Fibroblast of upper back skin (primary cell): ENCODE data around the gene IFRD2.

Experiments used
- DNase-seq: peaks from one replicate; pipeline ENCODE4 v3.0.0-alpha.2; 2013

Gene IFRD2, protein sequence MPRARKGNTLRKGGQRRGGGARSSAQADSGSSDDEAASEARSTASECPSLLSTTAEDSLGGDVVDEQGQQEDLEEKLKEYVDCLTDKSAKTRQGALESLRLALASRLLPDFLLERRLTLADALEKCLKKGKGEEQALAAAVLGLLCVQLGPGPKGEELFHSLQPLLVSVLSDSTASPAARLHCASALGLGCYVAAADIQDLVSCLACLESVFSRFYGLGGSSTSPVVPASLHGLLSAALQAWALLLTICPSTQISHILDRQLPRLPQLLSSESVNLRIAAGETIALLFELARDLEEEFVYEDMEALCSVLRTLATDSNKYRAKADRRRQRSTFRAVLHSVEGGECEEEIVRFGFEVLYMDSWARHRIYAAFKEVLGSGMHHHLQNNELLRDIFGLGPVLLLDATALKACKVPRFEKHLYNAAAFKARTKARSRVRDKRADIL

DNA sequence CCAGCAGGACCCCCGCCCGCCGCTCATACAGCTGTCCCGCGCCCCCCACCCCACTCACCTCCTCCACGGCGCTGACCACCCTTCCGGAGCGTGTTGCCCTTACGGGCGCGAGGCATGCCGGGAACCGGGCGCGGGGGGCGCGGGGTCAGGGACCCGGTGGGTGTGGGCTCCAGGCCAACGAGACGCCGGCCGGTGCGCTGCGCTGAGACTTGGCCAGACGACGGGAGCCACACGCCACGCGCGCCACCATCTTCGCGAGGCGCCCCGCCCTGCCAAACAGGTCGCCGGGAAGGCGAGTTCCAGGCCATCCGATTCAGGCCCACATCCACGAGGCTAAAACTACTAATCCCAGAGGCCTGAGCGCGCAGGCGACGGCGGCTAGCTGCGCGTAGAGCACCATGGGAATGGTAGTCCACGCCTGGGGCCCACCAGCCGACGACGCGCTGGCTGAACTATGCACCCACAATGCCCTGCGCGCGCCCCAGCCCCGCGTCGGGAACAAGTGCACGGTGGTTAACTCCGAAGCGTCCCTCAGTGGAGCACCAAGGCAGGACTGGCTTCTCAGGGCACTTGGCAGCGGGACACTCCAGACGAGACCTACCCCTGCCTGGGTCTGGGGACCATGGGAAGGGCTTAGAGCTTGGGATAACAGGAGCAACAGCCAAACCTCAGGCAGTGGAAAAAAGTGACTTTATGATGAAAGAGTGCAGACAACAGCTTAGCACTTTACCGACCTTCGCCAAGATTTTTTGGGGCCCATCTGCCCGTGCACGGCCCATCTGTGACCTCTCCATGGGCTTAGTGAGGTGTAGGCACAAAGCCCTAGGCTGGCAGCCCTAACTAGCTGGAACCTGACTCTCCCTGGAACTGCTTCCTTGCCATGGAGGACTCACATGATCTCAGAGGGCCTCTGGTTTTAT is at the start of gene IFRD2:
TSS of gene IFRD2 (minus strand) at position 271 of the 920 bp plus-strand sequence. CDS start at position 116, 155 bp downstream.
- DNase-seq = peak; percentile 97

DNA sequence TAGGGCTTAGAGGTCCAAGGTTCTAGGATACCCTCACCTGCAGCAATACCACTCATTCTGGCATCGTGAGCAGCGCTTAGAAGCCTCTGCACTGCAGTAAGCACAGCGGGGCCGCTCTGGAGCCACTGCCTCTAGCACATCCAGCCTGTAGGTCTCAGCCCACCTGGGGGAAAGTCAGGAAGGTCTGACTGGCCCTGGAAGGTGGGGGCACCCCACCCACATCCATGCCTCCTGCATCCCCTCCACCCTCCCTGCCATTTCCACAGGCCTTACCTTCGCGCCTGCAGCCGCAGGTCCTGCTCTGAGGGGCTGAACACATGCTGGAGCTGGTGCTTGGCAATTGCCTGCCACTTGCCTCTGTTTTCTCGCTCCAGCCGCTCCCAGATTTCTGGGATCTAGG is 49.3 kb upstream of the IFRD2 start:
- DNase-seq = no peak

DNA sequence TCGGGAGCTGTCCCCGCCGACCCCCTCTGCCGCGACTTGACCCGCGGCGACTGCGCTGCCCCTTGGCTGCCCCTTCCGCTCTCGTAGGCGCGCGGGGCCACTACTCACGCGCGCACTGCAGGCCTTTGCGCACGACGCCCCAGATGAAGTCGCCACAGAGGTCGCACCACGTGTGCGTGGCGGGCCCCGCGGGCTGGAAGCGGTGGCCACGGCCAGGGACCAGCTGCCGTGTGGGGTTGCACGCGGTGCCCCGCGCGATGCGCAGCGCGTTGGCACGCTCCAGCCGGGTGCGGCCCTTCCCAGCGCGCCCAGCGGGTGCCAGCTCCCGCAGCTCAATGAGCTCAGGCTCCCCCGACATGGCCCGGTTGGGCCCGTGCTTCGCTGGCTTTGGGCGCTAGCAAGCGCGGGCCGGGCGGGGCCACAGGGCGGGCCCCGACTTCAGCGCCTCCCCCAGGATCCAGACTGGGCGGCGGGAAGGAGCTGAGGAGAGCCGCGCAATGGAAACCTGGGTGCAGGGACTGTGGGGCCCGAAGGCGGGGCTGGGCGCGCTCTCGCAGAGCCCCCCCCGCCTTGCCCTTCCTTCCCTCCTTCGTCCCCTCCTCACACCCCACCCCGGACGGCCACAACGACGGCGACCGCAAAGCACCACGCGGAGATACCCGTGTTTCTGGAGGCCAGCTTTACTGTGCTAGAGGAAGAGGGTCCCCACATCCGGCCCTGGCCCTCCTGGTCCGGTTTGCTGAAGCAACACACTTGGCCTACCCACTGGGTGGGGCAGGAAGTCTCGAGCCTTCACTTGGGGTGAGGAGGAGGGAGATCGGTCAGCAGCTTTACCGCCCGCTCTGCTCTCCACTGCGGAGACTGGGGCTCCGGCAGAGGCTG is 48.5 kb upstream of the IFRD2 start, which contains the start of gene RASSF1:
TSS of gene RASSF1 (minus strand) at position 389 of the 882 bp plus-strand sequence. CDS start at position 358, 31 bp downstream.
- peak; percentile 59 for DNase-seq

DNA sequence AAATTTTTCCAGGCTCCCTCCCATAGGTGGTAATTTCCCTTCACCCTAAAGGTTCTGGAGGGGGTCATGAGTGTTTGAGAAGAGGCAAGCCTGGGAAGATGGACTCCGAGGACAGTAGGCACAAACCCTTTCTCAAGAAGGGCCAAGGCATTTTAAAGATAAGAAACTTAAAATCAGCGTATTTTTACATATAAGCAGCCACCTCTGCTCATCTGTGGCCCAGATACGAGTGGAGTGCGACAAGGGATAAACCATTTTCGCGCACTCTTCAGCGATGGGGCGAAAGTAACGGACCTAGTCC is 47.9 kb upstream of the IFRD2 start:
- no peak for DNase-seq

DNA sequence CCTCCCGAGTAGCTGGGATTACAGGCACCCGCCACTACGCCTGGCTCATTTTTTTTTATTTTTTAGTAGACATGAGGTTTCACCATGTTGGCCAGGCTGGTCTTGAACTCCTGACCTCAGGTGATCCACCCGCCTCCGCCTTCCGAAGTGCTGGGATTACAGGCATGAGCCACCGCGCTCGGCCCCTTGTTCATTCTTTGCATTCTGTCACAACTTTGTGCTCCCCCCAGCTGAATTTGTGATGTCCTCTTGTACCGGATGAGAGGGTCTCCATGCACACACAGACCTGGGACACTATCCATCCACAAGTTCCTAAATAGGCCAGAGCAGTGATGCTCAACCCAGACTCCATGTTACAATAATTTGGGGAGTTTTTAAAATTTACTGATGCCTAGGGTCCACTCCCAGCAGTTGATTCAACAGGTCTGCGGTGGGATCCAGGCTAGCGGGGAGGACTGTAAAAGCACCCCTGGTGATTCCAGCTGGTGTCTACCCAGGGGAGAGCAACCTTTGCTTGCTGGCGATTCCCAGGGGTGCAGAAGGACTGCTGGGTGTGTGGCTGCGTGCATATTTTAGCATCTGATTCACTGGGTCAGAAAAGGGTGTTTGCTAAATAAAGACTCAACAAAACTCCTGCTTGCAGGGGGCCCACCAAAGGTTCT is 47.4 kb upstream of the IFRD2 start:
- DNase-seq = peak; percentile 66

DNA sequence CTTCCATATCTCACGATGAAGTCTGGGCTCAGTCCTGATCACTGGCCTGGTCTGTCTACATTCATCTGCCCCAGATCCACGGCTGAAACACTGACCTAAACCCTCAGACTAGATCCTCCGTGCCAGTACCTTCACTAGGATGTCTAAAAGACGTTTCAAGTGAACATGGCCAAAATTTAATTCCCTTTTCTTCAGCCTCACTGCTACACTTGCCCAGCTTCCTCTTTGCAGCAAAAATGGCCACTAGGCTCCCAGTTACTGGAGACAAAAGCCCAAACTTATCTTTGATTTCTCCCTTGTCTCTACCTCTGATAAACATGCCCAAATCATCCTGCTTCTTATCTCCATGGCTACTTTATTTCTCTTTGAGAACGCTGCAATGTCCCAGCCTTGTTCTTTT is 46.7 kb upstream of the IFRD2 start:
- no peak for DNase-seq

DNA sequence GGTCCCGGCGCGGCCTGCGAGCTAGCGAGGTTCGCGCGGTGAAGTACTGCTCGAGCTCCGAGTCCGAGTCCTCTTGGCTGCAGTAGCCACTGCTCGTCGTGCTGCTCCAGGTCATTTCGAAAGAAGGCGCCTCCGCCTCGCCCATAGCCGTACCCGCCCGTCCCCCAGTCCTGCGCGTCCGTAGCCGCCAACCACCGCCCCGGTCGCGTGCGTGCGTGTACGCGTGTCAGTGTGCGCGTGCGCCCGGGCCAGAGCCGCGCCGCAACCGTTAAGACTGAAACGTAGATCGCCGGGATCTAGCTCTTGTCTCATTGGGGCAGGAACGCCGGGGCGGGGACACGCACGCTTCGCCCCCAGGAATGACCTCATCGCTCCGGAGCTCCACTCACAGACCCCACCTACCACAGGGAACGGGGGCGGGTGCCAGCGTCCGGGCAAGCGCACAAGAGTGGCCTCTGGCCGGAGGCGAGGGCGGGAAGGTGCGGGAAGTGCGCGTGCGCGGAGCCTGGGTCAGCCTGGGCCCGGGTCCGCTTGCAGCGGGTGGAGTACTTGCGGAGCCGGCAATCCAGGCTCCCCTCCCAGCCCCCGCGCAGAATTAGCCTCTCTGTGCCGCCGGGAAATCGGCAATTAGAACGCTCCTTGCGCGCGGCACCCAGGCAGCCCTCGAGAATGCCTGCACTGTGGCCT is 45.1 kb upstream of the IFRD2 start:
- DNase-seq = peak; percentile 99

DNA sequence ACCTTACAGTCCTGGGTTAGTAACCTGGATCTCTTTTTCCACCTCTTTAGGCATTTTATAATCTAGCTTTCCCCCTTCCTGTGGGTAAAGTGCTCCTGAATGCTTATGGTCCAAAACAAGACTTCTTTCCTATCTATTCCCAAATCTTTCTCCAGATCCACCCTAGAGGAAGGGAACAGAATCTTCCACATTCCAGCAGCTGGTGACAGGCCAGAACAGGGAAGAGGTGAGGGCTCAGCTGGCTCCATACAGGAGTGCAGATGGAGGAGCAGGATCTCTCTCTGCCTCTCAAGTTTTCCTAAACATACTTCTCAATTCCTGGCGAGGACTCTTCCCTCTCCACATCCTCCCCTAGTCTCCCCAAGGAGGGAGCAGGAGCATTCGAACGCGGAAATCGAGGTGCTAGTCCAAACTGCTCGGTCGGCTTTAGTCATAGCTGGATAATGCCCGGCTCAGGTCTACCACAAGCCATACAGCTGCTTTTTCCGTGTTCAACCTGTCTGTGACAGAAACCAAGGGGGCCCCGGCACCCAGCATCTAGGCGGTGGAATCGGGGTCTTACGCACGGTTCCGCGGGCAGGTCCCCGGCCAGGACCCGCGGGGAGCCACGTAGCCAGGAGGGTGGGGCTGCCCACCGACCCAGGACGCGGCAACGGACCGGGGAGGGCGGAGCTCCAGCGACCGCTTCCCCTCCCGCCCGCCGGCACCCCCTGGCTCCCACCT is 44.4 kb upstream of the IFRD2 start:
- peak; percentile 21 for DNase-seq

DNA sequence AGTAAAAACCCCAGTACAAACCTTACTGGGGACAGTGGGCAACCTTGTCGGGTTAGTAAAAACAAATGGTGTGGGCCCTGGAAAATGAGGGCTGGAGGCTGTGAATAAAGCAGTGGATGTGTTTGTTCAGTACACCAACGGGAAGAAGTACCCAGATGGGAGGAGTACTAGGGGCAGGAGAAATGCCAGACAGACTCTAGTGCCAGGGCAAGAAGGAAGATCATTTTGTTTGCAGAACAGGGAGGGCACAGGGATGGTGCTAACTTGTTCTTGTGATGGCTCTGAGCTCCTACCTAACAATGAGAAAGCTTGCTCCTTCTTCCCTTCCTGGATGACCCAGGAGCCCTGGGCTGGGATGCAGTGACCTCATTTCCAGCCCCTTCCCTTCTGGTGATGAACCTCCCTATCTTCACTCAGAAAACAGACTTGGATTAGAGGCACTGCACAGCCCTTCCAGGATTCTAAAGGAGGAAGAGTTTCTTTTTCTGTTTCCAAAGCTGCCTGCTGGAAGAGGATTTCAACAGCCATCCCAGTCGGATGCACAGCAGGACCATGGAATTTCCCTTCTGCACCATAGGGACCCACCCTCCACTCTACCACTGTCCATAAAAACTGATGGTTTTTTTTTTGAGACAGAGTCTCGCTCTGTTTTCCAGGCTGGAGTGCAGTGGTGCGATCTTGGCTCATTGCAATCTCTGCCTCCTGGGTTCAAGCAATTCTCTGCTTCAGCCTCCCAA is 42.3 kb upstream of the IFRD2 start:
- DNase-seq = no peak

DNA sequence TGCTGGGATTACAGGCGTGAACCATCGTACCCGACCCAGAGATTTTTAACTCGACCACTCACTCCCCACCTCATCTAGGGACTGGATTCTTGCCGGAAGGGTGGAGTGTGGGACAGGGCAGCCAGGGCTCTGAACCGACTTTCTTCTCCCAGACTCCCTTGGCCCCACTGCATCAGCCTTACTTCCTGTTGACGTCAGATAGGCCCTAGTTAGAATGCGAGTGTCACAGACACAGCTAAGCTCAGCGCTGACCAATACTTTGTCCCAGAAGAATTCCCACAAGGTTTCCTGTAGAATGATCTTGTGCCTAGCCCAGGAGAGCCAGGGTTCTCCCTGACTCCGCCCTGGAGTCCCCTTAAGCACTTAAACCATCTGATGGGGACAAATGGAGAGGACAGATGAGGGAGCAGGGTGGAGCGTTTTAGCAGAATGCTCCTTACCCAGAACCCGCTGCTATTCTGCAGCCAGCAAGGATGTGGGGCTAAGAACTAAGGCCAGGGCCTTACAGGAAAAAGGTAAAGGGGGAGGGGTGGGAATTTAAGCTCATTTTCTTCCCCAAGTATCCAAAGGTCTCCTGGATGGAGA is 41.6 kb upstream of the IFRD2 start:
- peak; percentile 45 for DNase-seq

DNA sequence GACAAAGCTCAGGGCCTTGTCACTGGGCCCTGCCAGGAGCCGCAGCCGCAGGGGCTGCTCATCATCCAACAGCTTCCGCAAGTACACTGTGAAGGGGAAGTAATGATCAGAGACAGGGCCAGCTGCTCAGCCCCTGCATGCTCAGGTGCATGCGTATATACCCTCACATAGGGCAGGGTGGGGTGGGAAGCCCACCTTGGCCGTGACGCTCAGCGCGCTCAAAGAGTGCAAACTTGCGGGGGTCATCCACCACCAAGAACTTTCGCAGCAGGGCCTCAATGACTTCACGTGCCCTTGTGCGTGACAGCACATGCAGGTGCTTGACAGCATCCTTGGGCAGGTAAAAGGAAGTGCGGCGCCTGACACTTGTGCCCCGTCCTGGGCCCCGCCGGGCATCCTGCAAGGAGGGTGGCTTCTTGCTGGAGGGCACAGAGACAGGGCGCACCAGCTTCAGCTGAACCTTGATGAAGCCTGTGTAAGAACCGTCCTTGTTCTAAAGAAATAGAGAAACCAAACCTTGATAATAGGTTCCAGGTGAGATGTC is 39.2 kb upstream of the IFRD2 start:
- DNase-seq = no peak

DNA sequence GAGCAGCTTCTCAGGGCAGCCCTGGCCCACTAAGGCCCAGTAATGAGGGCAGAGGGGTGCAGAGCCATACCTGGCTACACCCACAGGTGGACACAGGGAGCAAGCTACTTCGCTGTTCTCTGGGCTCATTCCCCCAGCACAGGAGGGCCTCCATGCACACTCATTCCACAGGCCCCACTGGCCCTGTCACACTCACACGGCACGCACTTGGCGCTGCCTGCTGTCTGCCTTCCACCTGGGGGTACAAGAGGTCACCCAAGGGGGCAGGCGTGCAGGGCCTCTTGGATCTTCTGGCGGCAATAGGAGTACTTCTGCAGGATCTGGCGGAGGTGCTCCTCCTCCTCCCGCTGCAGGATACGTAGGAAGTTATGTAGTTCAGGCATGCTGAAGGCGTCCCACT is 38.1 kb upstream of the IFRD2 start:
- no peak for DNase-seq

DNA sequence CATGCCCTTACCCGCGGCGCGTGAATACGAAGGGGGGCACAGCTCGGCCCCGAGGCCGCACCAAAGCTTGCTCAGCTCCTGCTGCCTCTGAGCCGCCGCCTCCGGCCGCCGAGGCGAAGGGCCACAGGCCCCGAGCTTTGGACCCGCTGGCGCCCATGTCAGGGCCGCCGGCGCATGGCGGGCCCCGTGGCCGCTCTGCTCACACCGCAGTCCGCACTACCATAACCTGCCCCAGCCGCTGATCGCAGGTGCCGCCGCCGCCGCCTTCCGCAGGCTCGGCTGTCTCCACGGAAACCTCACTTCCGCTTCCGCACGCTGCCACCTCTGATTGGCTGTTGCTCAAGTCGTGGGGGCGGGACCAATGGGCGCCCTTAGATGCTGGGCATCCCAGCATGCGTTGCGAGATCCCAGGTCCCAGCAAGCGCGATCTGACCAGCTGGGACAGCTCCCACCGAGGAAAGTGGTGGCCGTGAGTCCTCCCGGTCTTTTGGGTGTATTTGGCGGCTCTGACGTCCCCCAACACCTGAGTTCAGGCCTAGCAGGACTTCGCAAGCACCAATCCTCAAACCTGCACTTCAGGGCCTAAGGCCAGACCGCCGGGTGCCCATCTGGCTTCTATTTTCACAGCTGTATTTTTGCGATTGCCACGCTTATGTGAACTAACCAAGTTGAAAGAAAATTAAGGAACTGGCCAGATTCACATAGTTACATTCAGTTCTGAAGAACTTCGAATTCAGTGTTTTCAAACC is 35.9 kb upstream of the IFRD2 start, which contains the start of gene TUSC2:
TSS of gene TUSC2 (minus strand) at position 281 of the 749 bp plus-strand sequence. CDS start at position 157, 124 bp downstream.
- peak; percentile 94 for DNase-seq

DNA sequence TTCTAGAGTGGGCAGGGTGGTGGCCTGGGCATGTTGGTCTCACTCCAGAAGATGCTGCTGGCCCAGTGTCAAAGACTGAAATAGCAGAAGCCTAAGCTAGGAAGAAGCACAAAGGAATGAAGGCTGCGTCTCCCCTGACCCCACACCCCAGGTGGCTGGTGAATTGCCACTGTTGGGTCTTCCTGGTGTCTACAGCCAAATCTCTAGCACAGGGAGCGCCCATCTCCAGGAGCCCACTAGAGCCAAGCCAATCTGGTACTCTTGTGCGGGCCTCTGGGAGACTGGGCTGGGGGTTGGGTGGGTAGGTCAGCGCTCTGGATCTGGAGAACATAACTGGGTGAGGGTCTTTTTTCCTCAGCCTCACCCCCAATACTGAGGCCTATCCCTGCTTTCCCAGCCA is 34.9 kb upstream of the IFRD2 start:
- DNase-seq = no peak

DNA sequence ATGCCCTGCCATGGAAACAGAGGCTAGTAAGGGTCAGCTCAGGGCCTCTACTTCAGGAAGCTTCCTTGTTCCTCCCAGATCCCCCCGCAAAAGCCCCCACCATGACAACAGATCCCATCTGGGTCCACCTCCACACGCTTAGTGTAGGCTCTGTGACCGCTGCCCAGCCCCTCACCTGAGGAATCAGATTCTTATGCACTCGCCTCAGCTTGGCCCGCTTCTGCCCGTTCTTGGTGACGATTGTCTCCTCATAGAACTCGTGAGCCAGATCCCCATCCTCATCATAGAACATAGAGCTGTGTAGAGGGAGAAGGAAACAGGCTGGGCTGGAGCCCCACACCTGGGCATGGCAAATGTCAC is 33.9 kb upstream of the IFRD2 start:
- no peak for DNase-seq

DNA sequence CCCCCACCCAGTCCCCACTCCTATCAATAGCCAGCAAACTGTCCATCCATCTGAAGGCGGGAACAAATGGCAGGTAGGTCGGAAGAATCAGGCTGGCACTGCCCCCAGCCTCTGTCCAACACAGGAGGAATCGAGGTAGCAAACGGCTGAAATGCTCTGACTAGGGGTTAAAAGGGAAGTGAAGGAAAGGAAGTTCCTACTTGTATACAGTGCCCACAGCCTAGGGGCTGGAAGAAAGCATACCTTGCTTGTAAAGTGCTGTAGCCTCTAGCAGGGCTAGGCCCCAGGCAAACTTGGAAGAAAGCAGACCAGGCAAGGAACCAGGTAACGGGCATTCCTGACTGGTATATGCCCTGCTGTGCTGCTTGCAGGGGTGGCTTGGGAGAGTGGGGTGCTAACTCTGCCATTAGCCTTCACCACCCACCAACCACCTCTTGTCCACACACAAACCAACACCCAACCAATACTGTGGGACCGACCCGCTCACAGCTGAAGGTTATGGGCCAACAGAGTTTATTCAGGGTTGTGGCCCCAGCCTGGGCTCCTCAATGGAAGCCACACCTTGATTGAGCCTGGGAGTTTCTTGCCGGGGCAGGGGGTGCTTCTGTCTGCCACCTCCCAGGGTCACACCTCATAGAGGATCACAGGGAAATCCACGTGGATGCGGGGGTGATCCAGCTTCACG is 33.4 kb upstream of the IFRD2 start:
- DNase-seq = no peak

DNA sequence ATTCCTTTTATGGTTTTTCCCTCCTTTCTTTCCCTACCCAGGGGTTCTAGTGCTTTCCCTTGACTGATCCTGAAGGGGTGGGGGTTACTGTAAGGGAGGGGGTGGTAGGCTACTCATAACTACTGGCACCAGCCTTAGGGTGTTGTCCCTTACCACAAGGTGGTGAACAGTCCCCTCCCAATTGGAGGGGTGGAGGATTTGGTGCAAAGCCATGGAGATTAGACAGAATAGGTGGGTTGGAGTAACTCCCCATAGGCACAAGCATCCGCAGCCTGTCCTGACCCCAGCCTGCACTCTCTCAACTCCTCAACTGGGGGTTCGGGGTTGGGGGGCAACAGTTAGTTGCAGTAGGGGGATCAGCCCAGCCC is 32.9 kb upstream of the IFRD2 start:
- no peak for DNase-seq
